HG02870 (cell line): ENCODE measurements around the gene CDK11B.
"Not testable (repeated sequence)": the region's sequence is repeated elsewhere in the genome, so short reads cannot be mapped to it uniquely, and the experiment has no call there.

ENCODE experiments used
- ATAC-seq: cut with Tn5 transposase; IDR thresholded peaks from one replicate; pipeline ENCODE4 v1.9.1; 2021; ENCODE audit warnings: mild to moderate bottlenecking, moderate library complexity; ENCODE audit not compliant: unreplicated experiment

Gene CDK11B

DNA sequence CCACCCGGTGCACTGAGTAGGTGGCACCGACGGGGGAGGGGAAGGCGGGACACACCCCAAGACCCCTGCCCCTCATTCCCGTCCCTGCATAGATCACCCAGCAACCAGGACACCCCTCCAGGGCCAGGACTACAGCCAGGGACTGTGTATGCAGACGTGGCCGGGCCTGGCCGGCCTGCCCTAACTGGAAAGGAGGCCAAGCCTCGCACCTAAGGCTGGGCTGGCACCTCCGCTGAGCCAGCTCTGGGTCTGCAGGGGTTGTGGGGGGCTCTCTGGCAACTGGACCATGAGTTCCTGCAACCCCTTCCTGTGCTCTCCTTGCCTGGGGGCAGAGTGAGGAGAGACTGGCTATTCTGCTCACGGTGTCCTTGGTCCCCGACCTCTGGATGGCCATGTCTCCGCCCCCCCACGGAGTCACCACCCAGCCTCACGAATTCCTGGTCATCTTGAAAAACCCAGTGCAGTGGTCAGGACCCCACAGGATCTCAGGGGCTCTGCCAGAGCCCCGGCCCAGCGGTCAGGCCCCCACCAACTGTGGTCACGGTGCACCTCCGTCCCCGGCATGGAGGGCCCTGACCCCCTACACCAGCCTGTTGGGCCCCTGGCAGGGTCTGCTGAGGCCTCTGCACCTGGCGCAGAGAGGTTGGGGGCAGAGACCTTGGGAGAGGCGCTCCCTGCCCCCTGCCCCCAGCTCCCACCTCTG lies 57.8 kb downstream of the CDK11B start:
- ATAC-seq: no peak

DNA sequence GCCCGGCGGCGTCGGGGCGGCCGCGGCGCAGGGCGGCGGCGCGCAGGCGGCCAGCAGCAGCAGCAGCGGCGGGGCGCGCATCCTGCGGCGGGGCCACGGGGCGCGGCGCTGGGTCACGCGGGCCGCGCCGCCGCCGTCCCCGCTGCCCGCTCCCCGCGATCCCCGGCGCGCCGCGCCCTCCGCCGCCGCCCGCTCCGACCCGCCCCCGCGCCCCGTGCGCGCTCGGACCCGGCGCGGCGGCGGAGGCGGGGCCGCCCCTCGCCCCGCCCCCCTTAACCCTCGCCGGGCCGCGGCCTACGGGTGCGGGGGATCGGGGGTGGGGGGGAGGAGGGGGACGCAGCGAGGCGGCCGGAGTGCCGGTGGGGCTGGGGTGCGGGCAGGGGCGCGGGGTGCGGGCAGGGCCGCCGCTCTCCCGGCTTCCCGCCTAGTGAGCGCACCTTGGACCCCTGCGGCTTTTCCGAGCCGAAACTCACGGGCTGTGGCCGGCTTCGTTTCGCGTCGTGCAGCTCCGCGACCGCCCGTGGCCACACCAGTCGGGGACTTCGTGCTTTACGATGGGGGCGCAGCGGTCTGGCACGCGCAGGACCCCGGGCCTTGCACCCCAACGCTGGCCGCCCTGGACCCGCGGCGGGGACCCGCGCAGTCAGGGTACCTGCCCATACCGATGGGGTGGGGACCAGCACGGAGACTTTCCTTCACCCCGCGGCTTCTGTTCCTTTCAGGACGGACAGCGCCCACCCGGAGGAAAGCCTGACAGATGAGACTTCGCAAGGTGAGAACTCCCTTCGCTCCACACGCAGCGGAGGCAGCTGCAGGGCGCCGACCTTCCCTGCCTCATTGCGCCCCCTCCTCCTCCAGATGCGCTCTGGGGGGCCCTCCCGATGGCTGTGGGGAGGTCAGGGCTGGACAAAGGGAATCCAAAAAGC lies 58.6 kb downstream of the CDK11B start, which contains the start of gene FNDC10:
FNDC10 (minus strand) TSS at position 201 of the 926 bp plus-strand sequence; CDS start at position 81, 120 bp downstream.
- no peak for ATAC-seq

DNA sequence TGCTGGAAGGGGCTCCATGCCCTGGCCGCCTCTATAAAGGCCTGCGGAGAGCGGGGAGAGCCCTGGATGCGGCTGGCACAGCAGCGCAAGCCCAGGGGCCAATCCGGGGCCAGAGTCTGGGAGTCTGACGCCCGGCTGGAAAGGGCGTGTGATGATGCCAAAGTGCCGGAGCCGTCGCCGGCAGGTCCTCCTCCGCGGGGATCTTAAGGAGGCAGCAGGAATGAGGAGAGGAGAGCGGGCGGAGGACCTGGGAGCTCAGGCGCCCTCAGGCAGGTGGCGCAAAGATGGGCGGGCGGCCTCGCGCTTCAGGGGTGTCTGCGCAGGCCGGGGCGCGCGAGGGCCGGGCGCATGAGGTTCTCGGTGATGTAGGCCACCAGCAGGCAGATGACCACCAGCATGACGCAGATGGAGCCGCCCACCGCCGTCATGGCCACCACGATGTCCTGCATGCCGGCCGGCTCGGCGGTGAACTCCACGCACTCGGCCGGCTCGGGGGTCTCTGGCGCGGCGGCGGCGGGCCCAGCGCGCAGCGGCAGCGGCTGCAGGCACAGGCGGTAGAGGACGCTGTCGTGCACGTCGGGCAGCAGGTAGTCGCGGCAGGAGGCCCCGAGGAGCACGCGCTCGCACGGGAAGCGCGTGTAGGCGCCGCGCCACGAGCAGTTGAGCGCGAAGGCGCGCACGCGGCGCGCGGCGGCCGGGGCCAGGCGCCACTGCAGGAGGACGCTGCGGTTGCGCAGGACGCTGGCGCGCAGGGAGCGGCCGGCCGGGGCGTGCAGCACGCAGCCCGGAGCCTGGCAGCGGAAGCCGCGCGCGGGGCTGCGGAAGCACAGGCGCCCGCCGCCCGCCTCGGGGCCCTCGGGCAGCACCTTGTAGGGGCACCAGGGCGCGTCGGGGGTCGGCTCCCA lies 59.5 kb downstream of the CDK11B start:
- no peak for ATAC-seq

DNA sequence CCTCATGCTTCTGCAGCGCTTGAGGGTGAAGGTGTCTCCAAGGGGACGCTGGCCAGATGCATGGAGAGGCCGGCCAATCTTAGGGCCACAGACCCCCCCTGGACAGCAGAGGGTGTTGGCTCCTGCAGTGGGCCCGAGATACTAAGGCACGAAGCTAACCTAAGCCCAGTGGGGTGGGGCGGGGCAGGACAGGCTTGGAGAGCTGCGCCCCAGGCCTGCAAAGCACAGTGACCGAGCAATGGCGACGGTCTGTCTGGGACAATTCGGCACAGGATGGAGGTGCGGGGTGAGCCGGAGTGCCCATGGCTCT lies 60.1 kb downstream of the CDK11B start:
- ATAC-seq: no peak

DNA sequence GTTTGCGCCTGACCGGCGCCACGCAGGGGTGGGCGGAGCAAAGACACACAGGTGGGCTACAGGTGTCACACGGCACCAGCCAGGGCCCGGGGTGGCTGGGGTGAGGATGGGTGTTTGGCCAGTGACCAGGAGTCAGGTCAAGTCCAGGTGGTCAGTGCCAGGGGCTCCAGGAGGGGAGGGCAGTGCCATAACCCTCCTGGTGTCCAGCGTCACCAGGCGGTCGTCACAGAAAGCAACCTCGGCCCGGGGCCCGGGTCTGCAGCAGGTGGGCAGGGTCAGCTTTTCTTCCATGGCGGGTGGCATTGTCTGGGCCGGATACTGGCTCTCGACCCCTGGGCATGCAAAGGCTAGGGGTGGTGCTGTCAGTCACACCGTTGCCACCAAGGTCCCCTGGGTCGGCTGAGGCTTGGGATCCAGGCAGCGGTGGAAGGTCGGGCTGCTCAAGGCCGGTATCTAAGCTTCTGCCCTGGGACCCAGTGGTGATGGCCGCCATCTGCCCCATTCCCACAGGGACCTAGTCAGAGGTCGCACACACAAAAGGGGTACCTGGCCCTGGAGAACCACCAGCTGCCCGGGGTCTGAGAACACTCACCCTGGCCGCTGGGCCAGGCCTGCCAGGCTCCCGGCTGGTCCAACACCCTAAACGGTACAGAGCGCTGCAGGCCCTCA lies 60.6 kb downstream of the CDK11B start:
- no peak for ATAC-seq

DNA sequence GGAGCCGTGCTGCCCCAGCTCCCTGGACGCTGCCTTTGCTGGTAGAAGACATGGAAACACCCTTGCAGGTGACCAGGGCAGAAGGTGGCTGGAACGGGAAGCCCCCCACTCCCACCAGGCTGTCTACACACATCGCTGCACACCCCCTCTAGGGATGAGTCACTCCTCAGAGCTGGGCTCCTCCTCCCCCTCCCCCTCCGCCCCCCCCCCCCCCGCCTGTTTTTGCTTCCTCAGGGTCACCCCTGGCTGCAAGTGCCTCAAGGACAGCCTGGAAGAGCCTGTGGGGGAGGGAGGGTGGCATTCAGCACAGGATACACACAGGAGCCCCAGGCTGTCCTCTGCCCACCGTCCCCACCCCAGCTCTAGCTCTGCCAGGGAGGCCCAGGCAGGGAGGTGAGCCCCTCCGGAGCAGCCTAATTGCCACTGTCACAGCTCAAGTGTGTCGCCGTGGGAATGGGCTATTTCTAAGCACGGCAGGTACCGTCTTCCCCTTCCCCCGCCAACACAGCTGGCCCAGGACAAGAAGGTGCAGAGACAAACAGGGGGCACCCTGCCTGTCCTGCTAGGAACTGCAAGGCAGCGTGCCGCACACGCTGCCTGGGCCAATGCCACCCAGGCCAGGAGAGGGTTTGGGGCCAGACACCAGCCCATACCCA lies 61.4 kb downstream of the CDK11B start:
- ATAC-seq: no peak

DNA sequence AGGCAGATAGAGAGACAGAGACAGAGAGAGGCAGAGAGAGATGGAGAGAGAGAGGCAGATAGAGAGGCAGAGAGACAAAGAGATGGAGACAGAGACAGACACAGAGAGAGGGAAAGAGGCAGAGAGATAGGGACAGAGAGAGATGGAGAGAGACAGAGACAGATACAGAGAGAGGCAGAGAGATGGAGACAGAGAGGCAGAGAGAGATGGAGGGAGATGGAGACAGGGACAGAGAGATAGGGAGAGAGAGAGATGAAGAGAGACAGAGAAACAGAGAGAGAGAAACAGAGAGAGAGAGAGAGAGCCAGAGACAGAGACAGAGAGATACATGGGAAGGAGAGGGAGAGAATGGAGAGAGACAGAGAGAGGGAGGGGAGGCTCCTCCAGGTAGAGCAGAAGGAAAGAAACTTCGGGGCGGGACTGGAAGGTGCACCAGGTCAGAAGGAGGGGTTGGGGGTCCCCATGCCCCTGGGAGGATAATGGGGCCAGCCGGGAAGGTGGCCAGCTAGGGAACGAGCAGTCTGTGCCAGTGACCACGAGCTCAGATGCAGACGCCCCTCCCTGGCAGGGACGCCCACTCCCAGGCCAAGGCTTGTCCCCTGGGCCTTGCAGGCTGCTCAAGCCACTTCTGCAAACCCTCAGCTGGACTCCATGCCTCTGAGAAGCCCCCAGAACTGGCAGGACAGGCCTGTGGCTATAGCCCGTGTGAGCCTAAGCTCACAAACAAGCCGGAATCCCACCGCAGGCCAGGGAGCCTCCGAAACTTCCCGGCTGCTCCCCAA lies 62.1 kb downstream of the CDK11B start:
- ATAC-seq: no peak

DNA sequence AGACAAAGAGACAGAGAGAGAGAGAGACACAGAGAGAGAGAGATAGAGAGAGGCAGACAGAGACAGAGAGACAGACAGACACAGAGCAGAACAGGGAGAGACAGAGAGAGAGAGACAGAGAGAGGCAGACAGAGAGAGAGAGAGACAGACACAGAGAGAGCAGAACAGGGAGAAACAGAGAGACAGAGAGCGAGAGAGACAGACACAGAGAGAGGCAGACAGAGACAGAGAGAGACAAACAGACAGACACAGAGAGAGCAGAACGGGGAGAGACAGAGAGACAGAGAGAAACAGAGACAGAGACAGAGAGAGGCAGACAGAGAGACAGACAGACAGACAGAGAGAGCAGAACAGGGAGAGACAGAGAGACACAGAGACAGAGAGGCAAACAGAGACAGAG lies 63.5 kb downstream of the CDK11B start:
- not testable (repeated sequence) for ATAC-seq

DNA sequence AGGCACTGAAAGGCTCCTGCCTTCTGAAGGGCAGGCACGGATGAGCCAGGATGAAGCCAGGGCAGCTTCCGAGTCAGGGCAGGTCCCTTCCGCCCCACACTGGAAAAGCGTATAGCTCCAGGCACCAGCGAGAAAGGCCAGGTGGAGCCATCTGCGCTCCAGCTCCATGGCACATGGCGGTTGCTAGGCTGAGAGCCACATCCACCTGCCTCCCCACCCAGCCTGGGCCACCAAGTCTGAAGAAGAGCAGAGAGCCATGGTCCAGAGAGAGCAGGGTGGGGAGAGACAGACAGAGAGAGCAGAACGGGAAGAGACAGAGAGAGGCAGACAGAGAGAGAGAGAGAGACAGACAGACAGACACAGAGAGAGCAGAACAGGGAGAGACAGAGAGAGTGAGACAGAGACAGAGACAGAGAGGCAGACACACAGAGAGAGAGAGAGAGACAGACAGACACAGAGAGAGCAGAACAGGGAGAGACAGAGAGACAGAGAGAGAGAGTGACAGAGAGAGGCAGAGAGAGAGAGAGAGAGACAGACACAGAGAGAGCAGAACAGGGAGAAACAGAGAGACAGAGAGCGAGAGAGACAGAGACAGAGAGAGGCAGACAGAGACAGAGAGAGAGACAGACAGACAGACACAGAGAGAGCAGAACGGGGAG lies 64.1 kb downstream of the CDK11B start:
- no peak for ATAC-seq

DNA sequence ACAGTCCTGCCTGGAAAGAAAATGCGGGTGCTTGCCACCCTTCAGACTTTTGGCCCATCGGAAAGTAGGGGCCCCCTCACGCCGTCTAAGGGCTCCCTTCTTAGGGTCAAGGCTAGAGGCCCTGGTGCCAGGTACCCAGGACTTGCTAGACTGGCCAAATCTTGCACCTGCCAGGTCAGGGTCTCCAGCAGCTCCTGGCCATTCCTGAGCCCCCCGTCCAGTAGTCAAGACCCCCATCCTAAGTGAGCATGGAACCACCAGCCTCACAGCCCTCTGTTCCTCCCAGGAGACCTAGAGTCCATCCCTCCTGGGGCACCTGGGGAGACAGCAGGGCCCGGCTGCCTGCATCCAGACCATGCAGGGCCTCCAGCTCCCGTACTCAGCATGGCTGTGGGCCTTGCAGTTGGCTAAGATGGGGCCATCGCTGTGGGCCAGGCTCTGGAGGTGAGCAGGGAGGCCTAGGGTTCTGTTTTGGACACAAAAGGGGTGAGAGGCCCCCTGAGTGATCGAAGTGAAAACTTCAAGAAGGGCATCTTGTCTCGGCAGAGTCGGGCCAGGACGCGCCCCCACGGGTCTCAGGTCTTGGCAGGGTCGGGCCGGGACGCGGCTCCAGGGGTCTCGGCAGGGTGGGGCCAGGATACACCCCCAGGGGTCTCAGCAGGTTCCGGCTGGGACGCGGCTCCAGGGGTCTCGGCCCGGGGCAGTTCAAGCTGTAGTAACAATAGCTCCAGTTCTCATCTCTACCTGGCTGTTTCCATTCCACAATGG lies 64.8 kb downstream of the CDK11B start:
- ATAC-seq: no peak

DNA sequence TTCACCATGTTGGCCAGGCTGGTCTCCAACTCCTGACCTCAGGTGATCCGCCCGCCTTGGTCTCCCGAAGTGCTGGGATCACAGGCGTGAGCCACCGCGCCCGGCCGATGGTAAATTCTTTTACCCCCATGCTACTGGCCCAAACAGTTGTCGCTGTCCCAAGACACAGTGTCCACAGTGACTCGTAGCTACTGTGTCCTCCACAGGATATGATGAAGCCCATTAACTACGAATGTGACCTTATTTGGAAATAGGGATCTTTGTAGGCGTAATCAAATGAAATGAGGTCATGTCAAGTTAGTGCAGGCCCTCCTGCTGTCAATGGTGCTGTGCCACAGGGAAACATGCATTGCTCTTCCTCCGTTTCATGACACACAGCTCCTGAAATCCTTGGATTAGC lies 67.4 kb downstream of the CDK11B start:
- no peak for ATAC-seq
